ENCODE results near the gene GGTA1. TPM values are rescaled to one million over a fixed set of nuclear protein-coding genes. Genes with fewer than 3 reads are reported as not detected.
"Not testable (repeated sequence)": the region's sequence is repeated elsewhere in the genome, so short reads cannot be mapped to it uniquely, and the experiment has no call there.

The GGTA1 gene
- total RNA-seq, 1 experiment from 2014 or later = not detected

GRCh38 chr9:121437046-121437445 lies 62.6 kb downstream of the GGTA1 start:
- H3K36me3 ChIP-seq (replicated peaks; ENCODE audit: control insufficient read depth, insufficient read depth, low read length); H3K27me3 ChIP-seq (ENCODE audit: control insufficient read depth, insufficient read depth, low read length); H3K4me3 ChIP-seq (ENCODE audit: insufficient read depth, low read depth, low read length); DNase-seq: not testable (repeated sequence)

DNA sequence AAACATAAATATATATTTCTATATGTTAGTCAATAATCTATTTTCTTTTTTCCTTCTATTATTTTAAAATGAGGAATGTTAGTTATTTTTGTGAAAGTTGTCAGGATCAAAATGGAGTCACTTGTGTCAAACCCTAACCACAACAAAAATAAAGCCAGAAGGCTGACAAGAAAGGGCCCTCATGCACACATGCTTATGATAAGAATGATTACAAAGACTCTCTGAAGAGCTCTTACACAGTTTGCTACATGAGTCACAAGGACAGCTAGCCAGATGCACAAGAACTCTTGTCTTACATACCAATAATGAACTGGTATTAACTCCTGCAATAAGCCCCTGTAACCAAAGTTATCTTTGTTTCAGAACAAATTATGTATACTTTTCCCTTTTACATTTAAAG lies 64.7 kb downstream of the GGTA1 start:
- DNase-seq = no peak
- Histone ChIP-seq H3K4me3 (ENCODE audit: insufficient read depth, low read depth, low read length) (no peak overlapping the region), H3K27me3 (ENCODE audit: control insufficient read depth, insufficient read depth, low read length) (no peaks in the 10 kb centered on the region), H3K36me3 (replicated peaks; ENCODE audit: control insufficient read depth, insufficient read depth, low read length) (no peaks in the 10 kb centered on the region)

- no peak overlapping the region for H3K4me3 ChIP-seq (ENCODE audit: insufficient read depth, low read depth, low read length)
- DNase-seq = no peak
- H3K27me3 ChIP-seq (ENCODE audit: control insufficient read depth, insufficient read depth, low read length) = no peaks in the 10 kb centered on the region
- H3K36me3 ChIP-seq (replicated peaks; ENCODE audit: control insufficient read depth, insufficient read depth, low read length) = no peaks in the 10 kb centered on the region
Measured at GRCh38 chr9:121427899-121428298, 71.7 kb downstream of the GGTA1 start.

DNA sequence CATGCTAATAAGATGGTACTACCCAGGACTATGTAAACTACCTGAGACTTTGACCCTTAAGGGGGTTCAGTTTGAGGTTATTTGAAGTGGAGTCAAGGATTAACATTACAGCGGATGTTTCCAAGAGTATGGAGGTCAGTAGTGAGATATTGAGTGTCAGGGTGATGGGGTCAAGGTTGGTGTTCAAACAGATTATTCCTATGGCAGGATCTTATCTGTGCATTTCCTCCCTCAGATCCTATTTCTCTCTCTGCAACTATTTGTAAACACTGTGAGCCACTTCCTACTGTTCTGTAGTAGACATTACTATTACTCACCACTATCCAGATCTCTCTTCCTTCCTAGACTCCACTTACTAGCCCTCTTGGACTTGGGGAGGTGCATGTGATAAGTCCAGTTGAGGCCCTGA lies 75.6 kb downstream of the GGTA1 start:
- no peaks in the 10 kb centered on the region for H3K27me3 ChIP-seq (ENCODE audit: control insufficient read depth, insufficient read depth, low read length)
- no peak for DNase-seq
- H3K36me3 ChIP-seq (replicated peaks; ENCODE audit: control insufficient read depth, insufficient read depth, low read length) = no peaks in the 10 kb centered on the region
- H3K4me3 ChIP-seq (ENCODE audit: insufficient read depth, low read depth, low read length) = no peak overlapping the region

DNA sequence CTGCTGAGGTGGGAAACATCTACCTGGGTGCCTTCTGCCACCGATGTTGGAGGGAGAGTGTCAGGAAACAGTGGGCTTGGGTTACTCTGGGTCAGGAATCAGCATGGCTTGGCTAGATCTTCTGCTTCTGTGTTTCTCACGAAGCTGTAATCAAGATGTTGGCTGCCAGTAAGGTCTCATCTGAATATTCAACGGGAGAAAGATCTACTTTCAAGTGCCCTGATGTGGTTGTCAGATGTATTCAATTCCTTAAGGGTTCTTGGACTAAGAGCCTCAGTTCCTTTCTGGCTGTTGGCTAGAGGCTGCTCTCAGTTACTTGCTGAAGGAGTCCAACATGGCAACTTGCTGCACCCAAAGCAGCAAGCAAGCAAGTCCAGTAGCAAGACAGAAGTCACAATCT lies 87.7 kb downstream of the GGTA1 start:
- DNase-seq = no peak
- no peak overlapping the region for H3K4me3 ChIP-seq (ENCODE audit: insufficient read depth, low read depth, low read length)

GRCh38 chr9:121405899-121406298 lies 93.7 kb downstream of the GGTA1 start:
- H3K4me3 ChIP-seq (ENCODE audit: insufficient read depth, low read depth, low read length) = no peak overlapping the region
- DNase-seq = no peak
- no peaks in the 10 kb centered on the region for H3K36me3 ChIP-seq (replicated peaks; ENCODE audit: control insufficient read depth, insufficient read depth, low read length)
- no peaks in the 10 kb centered on the region for H3K27me3 ChIP-seq (ENCODE audit: control insufficient read depth, insufficient read depth, low read length)

More for the DNA sequence above, 87.7 kb downstream of the GGTA1 start:
- no peaks in the 10 kb centered on the region for H3K36me3 ChIP-seq (replicated peaks; ENCODE audit: control insufficient read depth, insufficient read depth, low read length)
- H3K27me3 ChIP-seq (ENCODE audit: control insufficient read depth, insufficient read depth, low read length) = no peaks in the 10 kb centered on the region

Other genes with a start within 250 kb of the GGTA1 start
- gene GSN, start 231.7 kb downstream of the GGTA1 start, total RNA-seq (2014; rRNA removed; shearing (Covaris generic)) = 73.0 and 78.5 TPM in 2 replicates
- 51.8 and 53.2 TPM in 2 replicates for gene STOM, start 129.6 kb downstream of the GGTA1 start, total RNA-seq (2014; rRNA removed; shearing (Covaris generic))
- gene DAB2IP, start 151.8 kb upstream of the GGTA1 start, total RNA-seq (2014; rRNA removed; shearing (Covaris generic)) = 24.1 and 34.6 TPM in 2 replicates